Measurements from ENCODE around the gene TREML4. TPM values are rescaled to one million over a fixed set of nuclear protein-coding genes. Genes with fewer than 3 reads are reported as not detected.

Gene TREML4
- polyA plus RNA-seq, 1 donor (not counting 4 experiments of a cell fraction or from before 2014, with no cell fraction given): not detected

- Histone ChIP-seq H3K36me3 (ENCODE audit: control insufficient read depth in 2 of 2, extremely low read depth in 1 of 2, insufficient read depth in 2 of 2, low read length in 2 of 2) (no peaks in the 10 kb centered on the region), H3K4me1 (ENCODE audit: control insufficient read depth, extremely low read depth, insufficient read depth, low read length) (no peaks in the 10 kb centered on the region), H3K4me3 (ENCODE audit: control insufficient read depth in 2 of 3, extremely low read depth in 1 of 3, insufficient read depth in 2 of 3, low read depth in 1 of 3, low read length in 3 of 3) (no peak overlapping the region), H3K9me1 (ENCODE audit: control insufficient read depth, extremely low read depth, insufficient read depth, low read length) (no peaks in the 10 kb centered on the region), H3K4me2 (ENCODE audit: control insufficient read depth, extremely low read depth, insufficient read depth, low read depth, low read length) (no peak overlapping the region), H3K9me3 (ENCODE audit: control insufficient read depth, low read depth, low read length) (no peaks in the 10 kb centered on the region), H3K79me2 (ENCODE audit: control insufficient read depth, insufficient read depth, low read length) (no peaks in the 10 kb centered on the region), H3K9ac (ENCODE audit: control insufficient read depth, extremely low read depth, insufficient read depth, low read length) (no peak overlapping the region), H2AFZ (ENCODE audit: control insufficient read depth, low read length) (no peak overlapping the region), H4K20me1 (ENCODE audit: control insufficient read depth, extremely low read depth, insufficient read depth, low read length) (no peaks in the 10 kb centered on the region), H3K27me3 (ENCODE audit: control insufficient read depth, extremely low read depth, insufficient read depth, low read length) (peaks cover 6% of the 10 kb centered on the region), H3K27ac (ENCODE audit: control insufficient read depth, insufficient read depth, low read length) (no peak overlapping the region)
- no peak for FAIRE-seq
- TF ChIP-seq CTCF (optimal IDR thresholded peaks at IDR 0.05 in 1 of 3, IDR thresholded peaks at IDR 0.05 in 1 of 3, conservative IDR thresholded peaks at IDR 0.05 in 1 of 3; ENCODE audit: extremely low read depth in 1 of 3, insufficient read depth in 2 of 3, low read length in 3 of 3): no peak
- TF ChIP-seq EZH2 (IDR thresholded peaks at IDR 0.05; ENCODE audit: low read length): no peak
- dilution Hi-C loops (cut with MboI; ENCODE audit: extremely low pct_ligation_motif_present, low sequenced_read_pairs): no loop called here
- no peak for DNase-seq (ENCODE audit: low read depth, low spot score)
Measured at GRCh38 chr6:41271901-41272395, 43.8 kb downstream of the TREML4 start.

- dilution Hi-C loops (cut with MboI; ENCODE audit: extremely low pct_ligation_motif_present, low sequenced_read_pairs): no loop called here
Measured at GRCh38 chr6:41272591-41273240, 44.6 kb downstream of the TREML4 start.

More at GRCh38 chr6:41272591-41273240, 44.6 kb downstream of the TREML4 start:
- H2AFZ ChIP-seq (ENCODE audit: control insufficient read depth, low read length): no peak overlapping the region
- peaks cover 9% of the 10 kb centered on the region for H3K27me3 ChIP-seq (ENCODE audit: control insufficient read depth, extremely low read depth, insufficient read depth, low read length)
- TF ChIP-seq EZH2 (IDR thresholded peaks at IDR 0.05; ENCODE audit: low read length) (no peak), CTCF (optimal IDR thresholded peaks at IDR 0.05 in 1 of 3, IDR thresholded peaks at IDR 0.05 in 1 of 3, conservative IDR thresholded peaks at IDR 0.05 in 1 of 3; ENCODE audit: extremely low read depth in 1 of 3, insufficient read depth in 2 of 3, low read length in 3 of 3) (no peak)
- H3K9me3 ChIP-seq (ENCODE audit: control insufficient read depth, low read depth, low read length): no peaks in the 10 kb centered on the region
- no peaks in the 10 kb centered on the region for H3K9me1 ChIP-seq (ENCODE audit: control insufficient read depth, extremely low read depth, insufficient read depth, low read length)
- no peak for FAIRE-seq
- H3K27ac ChIP-seq (ENCODE audit: control insufficient read depth, insufficient read depth, low read length): no peak overlapping the region
- no peak overlapping the region for H3K9ac ChIP-seq (ENCODE audit: control insufficient read depth, extremely low read depth, insufficient read depth, low read length)
- no peaks in the 10 kb centered on the region for H3K79me2 ChIP-seq (ENCODE audit: control insufficient read depth, insufficient read depth, low read length)
- no peak overlapping the region for H3K4me3 ChIP-seq (ENCODE audit: control insufficient read depth in 2 of 3, extremely low read depth in 1 of 3, insufficient read depth in 2 of 3, low read depth in 1 of 3, low read length in 3 of 3)
- no peaks in the 10 kb centered on the region for H3K4me1 ChIP-seq (ENCODE audit: control insufficient read depth, extremely low read depth, insufficient read depth, low read length)
- H3K36me3 ChIP-seq (ENCODE audit: control insufficient read depth in 2 of 2, extremely low read depth in 1 of 2, insufficient read depth in 2 of 2, low read length in 2 of 2): no peaks in the 10 kb centered on the region
- no peaks in the 10 kb centered on the region for H4K20me1 ChIP-seq (ENCODE audit: control insufficient read depth, extremely low read depth, insufficient read depth, low read length)
- H3K4me2 ChIP-seq (ENCODE audit: control insufficient read depth, extremely low read depth, insufficient read depth, low read depth, low read length): no peak overlapping the region
- no peak for DNase-seq (ENCODE audit: low read depth, low spot score)

Data from keratinocyte (primary cell).